ENCODE measurements around the gene SPRYD7.

- TF ChIP-seq CTCF (IDR thresholded peaks at IDR 0.05 in 4 of 5, conservative IDR thresholded peaks at IDR 0.05 in 1 of 5) (no peak), POLR2A (IDR thresholded peaks at IDR 0.05) (no peak)
Observed at GRCh38 chr13:49985129-49985528, 49.0 kb upstream of the SPRYD7 start.

All from gastrocnemius medialis (tissue), 4 donors.